Muscle of leg (tissue), 11 donors: ENCODE data around the gene RASA3. TPM values are rescaled to one million over a fixed set of nuclear protein-coding genes. Genes with fewer than 3 reads are reported as not detected.

ENCODE experiments used
- DNase-seq: peaks from one replicate; pipeline ENCODE4 v3.0.0; 2013
- H3K27ac ChIP-seq: one replicate; pipeline ENCODE4 v1.5.1; 2013; ENCODE audit warnings: mild to moderate bottlenecking, low read length, control low read depth
- H3K27me3 ChIP-seq: one replicate; pipeline ENCODE4 v1.6.1; 2013; ENCODE audit warnings: low read length; ENCODE audit not compliant: control insufficient read depth, insufficient read depth
- H3K36me3 ChIP-seq: one replicate; pipeline ENCODE4 v1.6.1; 2013; ENCODE audit warnings: low read length; ENCODE audit not compliant: control insufficient read depth, insufficient read depth
- H3K4me1 ChIP-seq: one replicate; pipeline ENCODE4 v1.6.1; 2013; ENCODE audit warnings: low read length; ENCODE audit not compliant: control insufficient read depth, insufficient read depth
- H3K4me3 ChIP-seq: one replicate; pipeline ENCODE4 v1.5.1; 2013; ENCODE audit warnings: low read length, control low read depth
- H3K9me3 ChIP-seq: replicated peaks from 2 replicates; pipeline ENCODE4 v1.6.1; 2013; ENCODE audit warnings: low read depth, low read length; ENCODE audit not compliant: control insufficient read depth
- WGBS: methylation state at CpG from one replicate; pipeline ENCODE4 v1.1.5; 2013; ENCODE audit warnings: missing lambda C conversion rate; ENCODE audit not compliant: insufficient coverage; 5-methylcytosine and 5-hydroxymethylcytosine counted together
- polyA plus RNA-seq, 8 donors: library from polyadenylated mRNA; unstranded; fragments of 120-200 nt; gene quantifications; one replicate each; pipeline versions ENCODE4 v1.2.1 to v1.2.3, GENCODE V29; 2013; ENCODE audit warnings: inconsistent platforms in 1 of 8, low replicate concordance in 1 of 8; ENCODE audit not compliant: insufficient read length in 8 of 8, insufficient read depth in 1 of 8
- total RNA-seq: library from RNA; stranded (reverse); fragments of 120-200 nt; gene quantifications from one replicate; pipeline ENCODE4 v1.2.4, GENCODE V29; 2013

RASA3 gene
- total and polyA plus RNA-seq, 9 donors: 15.9 to 27.2 (median 21.6) TPM

DNA sequence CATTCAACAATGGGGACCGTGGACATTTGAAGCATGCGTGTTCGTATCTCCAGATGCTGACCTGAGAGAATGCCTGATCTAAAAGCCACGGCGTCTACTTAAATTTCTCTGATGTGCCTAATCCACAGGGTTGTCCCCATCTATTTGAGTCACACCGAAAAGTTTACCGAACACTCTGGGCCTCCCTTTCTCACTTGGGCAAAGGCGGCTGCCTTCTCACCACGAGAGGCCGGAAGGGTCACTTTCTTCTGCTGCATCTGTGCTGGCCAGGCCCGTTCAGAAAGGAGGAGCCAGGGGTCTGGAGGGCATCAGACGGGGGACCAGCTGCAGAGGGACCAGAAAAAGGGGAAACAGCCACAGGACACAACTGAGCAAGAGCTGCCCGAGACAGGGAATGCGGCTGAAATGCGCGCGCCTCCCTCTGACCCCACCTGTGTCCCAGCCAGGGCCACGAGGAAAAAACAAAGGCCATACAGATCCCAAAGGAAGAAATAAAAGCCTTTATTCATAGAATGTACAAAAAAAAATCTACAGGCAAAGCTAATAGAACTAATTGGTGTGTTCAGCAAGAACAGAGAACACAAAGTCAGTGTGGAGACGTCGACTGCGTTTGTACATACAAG lies 87.2 kb downstream of the RASA3 start:
- 76% methylated on average over 9 of the region's 21 CpGs for WGBS
- H3K27ac ChIP-seq: no peak overlapping the region

DNA sequence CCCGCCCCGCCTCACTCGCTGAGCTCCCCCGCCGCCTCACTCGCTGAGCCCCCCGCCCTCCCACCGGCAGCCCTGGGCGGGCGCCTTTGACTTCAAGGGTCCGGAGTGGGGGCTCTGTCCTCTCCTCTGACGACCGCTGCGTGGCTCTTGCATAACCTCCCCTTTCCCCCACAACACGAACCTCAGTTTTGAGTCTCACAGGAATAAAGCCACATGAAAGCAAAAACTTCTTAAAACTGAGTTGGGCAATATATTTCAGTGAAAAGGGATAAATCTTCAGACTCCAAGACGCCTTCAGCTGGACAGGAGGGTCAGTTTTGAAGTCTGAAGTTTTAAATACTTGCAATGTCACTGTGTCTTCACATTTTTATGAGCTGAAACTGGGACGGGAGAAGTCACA lies 87.9 kb downstream of the RASA3 start:
- 50% methylated on average over 1 of the region's 17 CpGs for WGBS
- Histone ChIP-seq H3K27ac (no peak overlapping the region), H3K4me1 (peaks cover 22% of the 10 kb centered on the region), H3K9me3 (peaks cover 5% of the 10 kb centered on the region), H3K4me3 (no peak overlapping the region), H3K27me3 (no peaks in the 10 kb centered on the region), H3K36me3 (peaks cover 13% of the 10 kb centered on the region)
- no peak for DNase-seq

More for the DNA sequence above, 87.2 kb downstream of the RASA3 start:
- peaks cover 20% of the 10 kb centered on the region for H3K4me1 ChIP-seq
- no peaks in the 10 kb centered on the region for H3K27me3 ChIP-seq
- DNase-seq: no peak
- H3K4me3 ChIP-seq: no peak overlapping the region
- H3K36me3 ChIP-seq: peaks cover 18% of the 10 kb centered on the region
- H3K9me3 ChIP-seq: peaks cover 5% of the 10 kb centered on the region

DNA sequence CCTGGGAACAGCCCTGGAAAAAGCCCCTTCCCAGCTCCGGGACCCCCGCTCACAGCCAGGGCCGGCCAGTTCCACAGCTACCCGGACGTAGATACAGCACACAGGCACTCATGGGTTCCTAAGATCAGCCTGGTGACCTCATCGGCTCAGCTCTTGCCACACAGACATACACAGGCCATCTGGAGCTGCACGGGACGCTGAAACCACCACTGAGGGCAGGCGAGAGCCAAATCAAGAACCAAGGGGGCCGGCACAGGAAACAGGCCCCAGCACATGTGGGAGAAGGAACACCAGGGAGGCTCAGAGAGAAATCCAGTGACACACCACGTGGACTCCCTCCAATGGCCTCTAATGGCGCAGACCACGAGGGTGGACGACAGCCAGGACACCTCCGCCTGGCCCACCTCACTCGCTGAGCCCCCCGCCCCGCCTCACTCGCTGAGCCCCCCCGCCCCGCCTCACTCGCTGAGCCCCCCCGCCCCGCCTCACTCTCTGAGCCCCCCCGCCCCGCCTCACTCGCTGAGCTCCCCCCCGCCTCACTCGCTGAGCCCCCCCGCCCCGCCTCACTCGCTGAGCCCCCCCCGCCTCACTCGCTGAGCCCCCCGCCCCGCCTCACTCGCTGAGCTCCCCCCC lies 88.9 kb downstream of the RASA3 start:
- DNase-seq: no peak
- peaks cover 30% of the 10 kb centered on the region for H3K4me1 ChIP-seq
- H3K27ac ChIP-seq: peak overlapping the region; percentile 9
- no peak overlapping the region for H3K4me3 ChIP-seq
- peaks cover 13% of the 10 kb centered on the region for H3K36me3 ChIP-seq
- 46% methylated on average over 7 of the region's 37 CpGs for WGBS
- peaks cover 5% of the 10 kb centered on the region for H3K9me3 ChIP-seq
- no peaks in the 10 kb centered on the region for H3K27me3 ChIP-seq

DNA sequence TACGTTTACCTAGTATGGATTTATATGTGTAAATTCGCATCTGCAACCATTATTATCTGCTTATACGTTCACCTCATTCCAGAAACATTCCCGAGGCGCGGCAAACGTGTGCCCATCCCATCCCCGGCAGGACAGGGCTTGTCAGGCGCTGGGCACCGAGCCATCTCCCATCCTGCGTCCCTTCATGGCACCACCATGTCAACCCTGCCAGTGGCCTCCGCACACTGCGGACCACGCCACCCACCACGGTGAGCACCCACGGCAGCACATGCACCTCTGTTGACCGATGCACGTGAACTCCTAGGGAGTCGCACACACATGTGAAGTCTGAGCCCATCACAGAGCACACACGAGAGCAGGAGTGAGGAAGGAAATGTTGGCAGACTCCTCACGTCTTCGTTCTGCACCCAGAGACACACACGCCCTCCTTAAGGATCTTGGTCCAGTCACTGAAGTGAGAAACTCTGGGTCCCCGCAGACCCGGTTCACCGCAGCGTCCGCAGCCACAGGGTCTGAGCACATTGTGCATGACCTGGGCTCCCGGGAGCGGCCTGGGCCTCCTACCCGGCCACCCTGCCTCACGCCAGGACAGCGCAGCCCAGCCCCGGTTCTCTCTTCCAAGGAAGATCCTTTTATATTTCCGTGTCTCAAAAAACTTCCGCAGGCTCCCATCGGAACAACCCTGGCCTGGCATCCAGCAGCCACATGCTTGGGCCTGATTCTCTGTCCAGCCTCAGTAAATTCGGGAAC lies 90.2 kb downstream of the RASA3 start:
- H3K9me3 ChIP-seq: peaks cover 5% of the 10 kb centered on the region
- H3K36me3 ChIP-seq: peaks cover 13% of the 10 kb centered on the region
- H3K4me1 ChIP-seq: peaks cover 35% of the 10 kb centered on the region
- no peak overlapping the region for H3K27ac ChIP-seq
- H3K4me3 ChIP-seq: no peak overlapping the region
- WGBS: 86% methylated on average over 35 of the region's 38 CpGs
- no peak for DNase-seq
- no peaks in the 10 kb centered on the region for H3K27me3 ChIP-seq

DNA sequence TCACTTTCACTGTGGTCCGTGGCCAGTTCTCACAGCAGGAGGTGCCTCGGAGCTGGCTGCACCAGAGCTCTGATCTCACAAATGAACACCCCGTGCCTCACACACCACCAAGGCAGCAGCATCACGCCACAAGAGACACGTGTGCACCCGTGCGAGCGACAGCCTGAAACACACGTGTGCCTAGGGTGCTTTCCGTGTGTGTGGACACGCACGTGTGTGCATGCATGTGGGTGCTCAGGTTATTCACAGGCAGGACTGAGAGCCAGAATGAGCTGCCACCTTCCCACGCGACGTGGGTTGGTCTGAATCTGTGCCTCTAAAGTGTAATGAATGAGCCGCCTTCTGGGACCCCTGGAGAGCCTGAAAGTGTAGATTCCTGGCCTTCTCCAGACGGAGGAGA lies 90.9 kb downstream of the RASA3 start:
- DNase-seq: no peak
- WGBS: 86% methylated on average over 14 of the region's 17 CpGs
- no peak overlapping the region for H3K4me3 ChIP-seq
- peaks cover 15% of the 10 kb centered on the region for H3K36me3 ChIP-seq
- H3K4me1 ChIP-seq: peaks cover 40% of the 10 kb centered on the region
- no peak overlapping the region for H3K27ac ChIP-seq
- H3K27me3 ChIP-seq: no peaks in the 10 kb centered on the region
- peaks cover 5% of the 10 kb centered on the region for H3K9me3 ChIP-seq

DNA sequence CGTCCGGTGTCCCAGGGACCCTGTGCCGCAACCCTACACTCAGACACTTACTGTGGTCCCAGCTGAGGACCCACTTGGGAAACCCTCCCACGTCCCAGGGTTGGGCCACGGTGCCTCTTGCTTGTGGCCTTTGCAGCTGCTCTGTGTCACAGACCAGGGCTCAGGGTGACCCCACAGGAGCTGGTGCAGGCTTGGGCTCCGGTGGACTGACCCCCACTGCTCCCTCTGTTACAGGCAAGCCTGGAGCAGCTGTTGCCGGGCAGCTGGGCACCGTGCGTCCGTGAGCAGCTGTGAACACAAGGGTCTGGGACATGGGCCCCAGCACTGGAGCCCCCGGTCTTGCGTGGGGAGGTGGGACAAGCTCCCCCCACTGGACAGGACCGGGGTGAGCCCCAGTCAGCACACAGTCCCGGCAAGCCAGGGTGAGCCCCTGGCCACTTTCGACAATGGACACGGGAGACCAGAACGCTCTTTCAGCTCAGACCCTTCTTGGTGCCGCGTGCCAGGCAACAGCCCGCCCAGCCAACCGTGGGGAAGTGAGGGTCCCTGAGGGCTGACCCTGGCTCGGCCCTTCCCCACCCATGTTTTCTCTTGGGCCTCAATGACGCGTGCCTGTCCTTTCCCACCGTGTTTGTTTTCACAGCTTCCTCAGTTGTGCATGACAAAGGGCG lies 92.8 kb downstream of the RASA3 start:
- Histone ChIP-seq H3K36me3 (peaks cover 10% of the 10 kb centered on the region), H3K27me3 (no peaks in the 10 kb centered on the region), H3K27ac (no peak overlapping the region), H3K4me1 (peaks cover 58% of the 10 kb centered on the region), H3K4me3 (no peak overlapping the region), H3K9me3 (no peaks in the 10 kb centered on the region)
- 75% methylated on average over 26 of the region's 26 CpGs for WGBS
- no peak for DNase-seq

DNA sequence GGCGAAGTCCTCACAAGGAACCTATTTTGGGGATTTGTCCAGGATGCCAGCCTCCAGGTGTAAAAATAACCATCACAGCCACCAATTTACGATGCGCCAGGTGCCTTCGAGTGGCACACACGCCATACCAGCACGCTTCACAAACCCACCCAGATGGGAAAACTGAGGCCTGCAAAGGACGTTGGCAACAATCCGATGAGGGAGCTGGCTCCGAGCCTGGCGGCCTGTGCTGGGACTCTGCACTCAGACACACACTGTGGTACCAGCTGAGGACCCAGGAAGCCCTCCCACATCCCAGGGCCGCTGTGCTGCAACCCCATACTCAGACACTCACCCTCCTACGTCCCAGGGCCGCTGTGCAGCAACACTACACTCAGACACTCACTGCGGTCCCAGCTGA lies 93.5 kb downstream of the RASA3 start:
- no peaks in the 10 kb centered on the region for H3K27me3 ChIP-seq
- no peaks in the 10 kb centered on the region for H3K9me3 ChIP-seq
- no peak overlapping the region for H3K27ac ChIP-seq
- peaks cover 65% of the 10 kb centered on the region for H3K4me1 ChIP-seq
- H3K4me3 ChIP-seq: no peak overlapping the region
- peaks cover 12% of the 10 kb centered on the region for H3K36me3 ChIP-seq
- 89% methylated on average over 14 of the region's 14 CpGs for WGBS
- no peak for DNase-seq

DNA sequence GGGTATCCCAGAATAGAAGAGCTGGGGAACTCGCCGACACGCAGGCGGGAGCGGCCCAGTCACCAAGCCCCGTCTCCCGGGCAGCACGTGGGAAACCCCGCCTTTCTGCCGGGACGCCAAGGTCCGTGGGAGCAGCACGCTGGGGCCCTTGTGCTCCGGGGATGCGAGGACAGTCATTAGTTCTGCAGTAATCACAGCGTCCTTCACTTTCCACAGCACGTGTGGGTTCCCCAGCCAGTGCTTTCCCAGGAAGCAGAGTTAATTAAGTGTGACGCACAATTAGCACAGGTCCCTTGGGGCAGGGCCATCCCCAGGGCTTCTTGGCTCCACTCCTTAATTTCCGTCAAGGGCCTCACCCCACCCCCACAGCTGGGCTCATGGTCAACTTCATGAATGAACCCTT lies 94.2 kb downstream of the RASA3 start:
- Histone ChIP-seq H3K27ac (peak overlapping the region; percentile 38), H3K4me1 (peaks cover 66% of the 10 kb centered on the region)

DNA sequence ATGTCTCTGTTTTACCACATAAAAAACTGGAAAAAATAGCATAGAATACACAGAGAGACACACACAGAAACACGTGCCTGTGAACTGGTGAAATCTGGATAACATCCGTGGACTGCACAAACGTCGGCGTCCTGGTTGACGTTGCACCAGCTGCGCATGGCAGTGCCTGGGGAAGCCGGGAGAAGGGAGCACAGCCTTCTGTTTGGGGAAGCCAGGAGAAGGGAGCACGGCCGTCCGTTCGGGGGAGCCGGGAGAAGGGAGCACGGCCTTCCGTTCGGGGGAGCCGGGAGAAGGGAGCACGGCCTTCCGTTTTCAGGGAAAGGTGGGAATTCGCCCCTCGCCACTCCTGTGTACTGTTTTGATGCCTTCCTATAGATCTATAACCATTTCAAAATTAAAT lies 94.7 kb downstream of the RASA3 start:
- Histone ChIP-seq H3K4me3 (no peak overlapping the region), H3K27me3 (no peaks in the 10 kb centered on the region), H3K4me1 (peaks cover 62% of the 10 kb centered on the region), H3K9me3 (no peaks in the 10 kb centered on the region), H3K27ac (no peak overlapping the region), H3K36me3 (peaks cover 14% of the 10 kb centered on the region)
- WGBS: 78% methylated on average over 12 of the region's 21 CpGs
- DNase-seq: no peak

More for the DNA sequence above, 94.2 kb downstream of the RASA3 start:
- Histone ChIP-seq H3K27me3 (no peaks in the 10 kb centered on the region), H3K4me3 (no peak overlapping the region), H3K9me3 (no peaks in the 10 kb centered on the region), H3K36me3 (peaks cover 16% of the 10 kb centered on the region)
- WGBS: 59% methylated on average over 17 of the region's 19 CpGs
- DNase-seq: no peak
